Measurements from ENCODE around the gene IL36B. TPM values are rescaled to one million over a fixed set of nuclear protein-coding genes. Genes with fewer than 3 reads are reported as not detected.

The IL36B gene
- polyA plus RNA-seq, 1 of the 3 experiments (the other 2 are of a cell fraction) = not detected

- H3K27ac ChIP-seq (ENCODE audit: low read depth in 2 of 2, low read length in 1 of 2) = no peak overlapping the region
- no peak overlapping the region for H3K4me3 ChIP-seq (ENCODE audit: low read depth in 2 of 2, low read length in 1 of 2)
- ChIA-PET POLR2A (no interaction called here), CTCF (no interaction called here)
- no peaks in the 10 kb centered on the region for H3K9me3 ChIP-seq
- H2AFZ ChIP-seq (ENCODE audit: low read depth) = no peak overlapping the region
- H3K9ac ChIP-seq = no peak overlapping the region
- no peaks in the 10 kb centered on the region for H3K79me2 ChIP-seq (ENCODE audit: insufficient read depth)
- no peaks in the 10 kb centered on the region for H3K36me3 ChIP-seq (replicated peaks in 1 of 2; ENCODE audit: control insufficient read depth in 1 of 2, insufficient read depth in 2 of 2, low read length in 1 of 2)
- TF ChIP-seq TAF1 (IDR thresholded peaks at IDR 0.05; ENCODE audit: borderline replicate concordance, low read depth, low read length) (no peak), POLR2AphosphoS5 (IDR thresholded peaks at IDR 0.05; ENCODE audit: low read depth, low read length) (no peak), RFX5 (IDR thresholded peaks at IDR 0.05; ENCODE audit: low read length) (no peak), SIN3A (IDR thresholded peaks at IDR 0.05; ENCODE audit: borderline replicate concordance, low read depth, low read length) (no peak), YY1 (IDR thresholded peaks at IDR 0.05; ENCODE audit: low read depth) (no peak), EZH2phosphoT487 (IDR thresholded peaks at IDR 0.05; ENCODE audit: borderline replicate concordance, low read depth) (no peak), ELF1 (IDR thresholded peaks at IDR 0.05) (no peak), MXI1 (IDR thresholded peaks at IDR 0.05; ENCODE audit: low read depth, low read length) (no peak), FOXJ3 (CRISPR knock-in tag; IDR thresholded peaks at IDR 0.05) (no peak), RCOR1 (IDR thresholded peaks at IDR 0.05; ENCODE audit: low read length) (no peak), TEAD4 (IDR thresholded peaks at IDR 0.05; ENCODE audit: borderline replicate concordance, insufficient read depth) (no peak), USF2 (IDR thresholded peaks at IDR 0.05; ENCODE audit: borderline replicate concordance, low read depth, low read length) (no peak)
- DNase-seq = no peak
- H3K9me2 ChIP-seq = no peaks in the 10 kb centered on the region
- H3K4me2 ChIP-seq = no peak overlapping the region
- peaks cover 6% of the 10 kb centered on the region; the same call in 1 of the 2 replicates for H3K27me3 ChIP-seq (ENCODE audit: insufficient read depth)
- no peaks in the 10 kb centered on the region for H3K4me1 ChIP-seq (ENCODE audit: control insufficient read depth in 1 of 2, insufficient read depth in 2 of 2, low read depth in 1 of 2, low read length in 1 of 2)
- H3F3A ChIP-seq (replicated peaks; ENCODE audit: insufficient read depth) = no peaks in the 10 kb centered on the region
- H4K20me1 ChIP-seq (ENCODE audit: insufficient read depth) = no peaks in the 10 kb centered on the region
- WGBS (ENCODE audit: low lambda C conversion rate) = 19% methylated on average over 2 of the region's 2 CpGs
Measured at GRCh38 chr2:113015655-113016054, 37.0 kb downstream of the IL36B start.

GRCh38 chr2:113015042-113015441 is 37.6 kb downstream of the IL36B start:
- WGBS (ENCODE audit: low lambda C conversion rate) = 4% methylated on average over 1 of the region's 1 CpG
- Histone ChIP-seq H3K79me2 (ENCODE audit: insufficient read depth) (no peaks in the 10 kb centered on the region), H3K27ac (ENCODE audit: low read depth in 2 of 2, low read length in 1 of 2) (no peak overlapping the region), H3K9me2 (no peaks in the 10 kb centered on the region), H3K4me1 (ENCODE audit: control insufficient read depth in 1 of 2, insufficient read depth in 2 of 2, low read depth in 1 of 2, low read length in 1 of 2) (no peaks in the 10 kb centered on the region), H3K9me3 (no peaks in the 10 kb centered on the region), H3F3A (replicated peaks; ENCODE audit: insufficient read depth) (no peaks in the 10 kb centered on the region), H2AFZ (ENCODE audit: low read depth) (no peak overlapping the region), H3K36me3 (replicated peaks in 1 of 2; ENCODE audit: control insufficient read depth in 1 of 2, insufficient read depth in 2 of 2, low read length in 1 of 2) (no peaks in the 10 kb centered on the region), H3K9ac (no peak overlapping the region), H3K4me2 (no peak overlapping the region), H4K20me1 (ENCODE audit: insufficient read depth) (no peaks in the 10 kb centered on the region), H3K27me3 (ENCODE audit: insufficient read depth) (peaks cover 3% of the 10 kb centered on the region; the same call in 1 of the 2 replicates), H3K4me3 (ENCODE audit: low read depth in 2 of 2, low read length in 1 of 2) (no peak overlapping the region)
- ChIA-PET POLR2A (no interaction called here), CTCF (no interaction called here)
- TF ChIP-seq FOXM1 (IDR thresholded peaks at IDR 0.05; ENCODE audit: low read depth) (no peak), ELF1 (IDR thresholded peaks at IDR 0.05) (no peak), MXI1 (IDR thresholded peaks at IDR 0.05; ENCODE audit: low read depth, low read length) (no peak), REST (IDR thresholded peaks at IDR 0.05; ENCODE audit: low read depth, low read length) (no peak), TAF1 (IDR thresholded peaks at IDR 0.05; ENCODE audit: borderline replicate concordance, low read depth, low read length) (no peak), YY1 (IDR thresholded peaks at IDR 0.05; ENCODE audit: low read depth) (no peak), RFX5 (IDR thresholded peaks at IDR 0.05; ENCODE audit: low read length) (no peak), POLR2AphosphoS5 (IDR thresholded peaks at IDR 0.05; ENCODE audit: low read depth, low read length) (no peak), NRF1 (IDR thresholded peaks at IDR 0.05; ENCODE audit: low read depth, low read length) (no peak), NFIC (IDR thresholded peaks at IDR 0.05; ENCODE audit: borderline replicate concordance) (no peak), RAD21 (IDR thresholded peaks at IDR 0.05; ENCODE audit: low read length) (no peak), USF2 (IDR thresholded peaks at IDR 0.05; ENCODE audit: borderline replicate concordance, low read depth, low read length) (no peak), JUND (IDR thresholded peaks at IDR 0.05) (no peak)
- DNase-seq = no peak
